Measurements from ENCODE around the gene TMEM242.

The TMEM242 gene

GRCh38 chr6:157240059-157240959 is 83.0 kb downstream of the TMEM242 start:
- H3K4me3 ChIP-seq (ENCODE audit: low read length) = no peak overlapping the region
- DNase-seq (ENCODE audit: low read depth, low spot score) = no peak

- no peak overlapping the region for H3K4me3 ChIP-seq (ENCODE audit: low read length)
- DNase-seq (ENCODE audit: low read depth, low spot score) = no peak
These were observed 83.7 kb downstream of the TMEM242 start for GRCh38 chr6:157239671-157240058.

Measured in Jurkat, Clone E6-1 (cell line).